Loucy (cell line): Measurements from ENCODE around the gene KICS2.
"Not testable (repeated sequence)": the region's sequence is repeated elsewhere in the genome, so short reads cannot be mapped to it uniquely, and the experiment has no call there.

Source experiments
- H2AFZ ChIP-seq: fragments of 200-600 bp; sonication (generic); 2 replicates; pipeline ENCODE4 v1.6.0; 2016; ENCODE audit warnings: antibody characterized with exemption, mild to moderate bottlenecking, low read length, moderate library complexity
- H3F3A ChIP-seq: fragments of 200-600 bp; 2 replicates; pipeline ENCODE4 v1.6.0; 2016; ENCODE audit warnings: antibody characterized with exemption, low read depth, mild to moderate bottlenecking
- H3K27me3 ChIP-seq: fragments of 200-600 bp; sonication (generic); 2 replicates; pipeline ENCODE4 v1.6.1; 2014; ENCODE audit warnings: low read length, mild to moderate bottlenecking; ENCODE audit not compliant: insufficient read depth, poor library complexity, severe bottlenecking
- H3K36me3 ChIP-seq: fragments of 200-600 bp; sonication (generic); 2 replicates; pipeline ENCODE4 v1.6.1; 2016; ENCODE audit warnings: low read length; ENCODE audit not compliant: insufficient read depth
- H3K4me1 ChIP-seq: fragments of 200-600 bp; sonication (generic); 2 replicates; pipeline ENCODE4 v1.5.1; 2014; ENCODE audit warnings: low read length, mild to moderate bottlenecking; ENCODE audit not compliant: insufficient read depth, poor library complexity, severe bottlenecking
- H3K4me2 ChIP-seq: fragments of 200-600 bp; sonication (generic); 2 replicates; pipeline ENCODE4 v1.6.0; 2014; ENCODE audit warnings: antibody characterized with exemption, low read length, low read depth, mild to moderate bottlenecking; ENCODE audit not compliant: poor library complexity, severe bottlenecking
- H3K4me3 ChIP-seq: fragments of 200-600 bp; sonication (generic); 2 replicates; pipeline ENCODE4 v1.5.1; 2014; ENCODE audit warnings: low read length, mild to moderate bottlenecking, mixed read lengths; ENCODE audit not compliant: poor library complexity, severe bottlenecking
- H3K79me2 ChIP-seq: fragments of 200-600 bp; sonication (generic); 2 replicates; pipeline ENCODE4 v1.6.1; 2014; ENCODE audit warnings: low read length; ENCODE audit not compliant: insufficient read depth
- H3K9ac ChIP-seq: fragments of 200-600 bp; sonication (generic); 2 replicates; pipeline ENCODE4 v1.6.0; 2014; ENCODE audit warnings: mild to moderate bottlenecking, low read depth, low read length, moderate library complexity; ENCODE audit not compliant: poor library complexity, severe bottlenecking
- H3K9me2 ChIP-seq: fragments of 200-600 bp; sonication (generic); replicated peaks from 2 replicates; pipeline ENCODE4 v1.6.1; 2016; ENCODE audit warnings: low read depth, low read length, mixed read lengths
- H3K9me3 ChIP-seq: fragments of 200-600 bp; sonication (generic); 2 replicates; pipeline ENCODE4 v1.6.1; 2014; ENCODE audit warnings: mild to moderate bottlenecking, antibody characterized with exemption, low read length, low read depth; ENCODE audit not compliant: insufficient read depth
- H4K20me1 ChIP-seq: fragments of 200-600 bp; sonication (generic); 2 replicates; pipeline ENCODE4 v1.6.0; 2014; ENCODE audit warnings: antibody characterized with exemption, low read length, mild to moderate bottlenecking; ENCODE audit not compliant: insufficient read depth, poor library complexity, severe bottlenecking
- CTCF ChIP-seq: fragments of 200-600 bp; sonication (generic); conservative IDR thresholded peaks from 2 replicates; pipeline ENCODE4 v1.5.1; 2014; ENCODE audit warnings: mild to moderate bottlenecking, antibody characterized with exemption, low read length
- EZH2phosphoT487 ChIP-seq: fragments of 200-600 bp; IDR thresholded peaks from 2 replicates; pipeline ENCODE4 v1.6.1; 2018; ENCODE audit warnings: antibody characterized with exemption, mild to moderate bottlenecking, moderate library complexity, borderline replicate concordance

The KICS2 gene

DNA sequence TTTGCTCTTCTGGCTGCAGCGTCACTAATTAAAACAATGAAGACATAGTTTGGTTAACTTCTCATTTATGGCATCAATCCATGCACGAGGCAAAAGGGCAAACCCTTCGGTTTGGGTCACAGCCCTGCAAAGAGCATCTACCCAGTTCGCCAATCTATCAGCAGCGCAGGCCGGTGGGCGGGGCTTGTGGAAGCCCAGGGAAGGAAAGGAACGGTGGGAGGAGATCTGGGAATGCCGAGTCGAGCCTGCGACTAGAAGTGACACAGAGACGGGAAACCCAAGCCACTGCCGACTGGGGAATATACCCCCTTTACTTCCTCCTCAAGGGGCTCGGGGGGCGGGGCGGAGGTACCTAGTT is 466 bp downstream of the KICS2 start:
- Histone ChIP-seq H3K36me3 (no peaks in the 10 kb centered on the region), H3K4me1 (peaks cover 32% of the 10 kb centered on the region), H3K9ac (peak overlapping the region; percentile 80), H3K79me2 (peaks cover 20% of the 10 kb centered on the region; the same call in 1 of the 2 replicates), H3K4me2 (peak overlapping the region; percentile 93), H4K20me1 (peaks cover 3% of the 10 kb centered on the region), H3K27me3 (no peaks in the 10 kb centered on the region), H3K9me2 (no peaks in the 10 kb centered on the region), H3K9me3 (no peaks in the 10 kb centered on the region), H3K4me3 (peak overlapping the region; percentile 96), H3F3A (no peaks in the 10 kb centered on the region), H2AFZ (peak overlapping the region; percentile 99)
- TF ChIP-seq EZH2phosphoT487 (no peak), CTCF (no peak)

- Histone ChIP-seq H3K4me3 (peak overlapping the region; percentile 96), H3K79me2 (peaks cover 20% of the 10 kb centered on the region; the same call in 1 of the 2 replicates), H3F3A (no peaks in the 10 kb centered on the region), H2AFZ (no peak overlapping the region), H3K9me3 (no peaks in the 10 kb centered on the region), H3K4me1 (peaks cover 32% of the 10 kb centered on the region), H3K9ac (peak overlapping the region; percentile 41), H3K4me2 (peak overlapping the region; percentile 93), H3K27me3 (no peaks in the 10 kb centered on the region), H3K9me2 (no peaks in the 10 kb centered on the region), H3K36me3 (no peaks in the 10 kb centered on the region), H4K20me1 (peaks cover 3% of the 10 kb centered on the region)
- TF ChIP-seq EZH2phosphoT487 (no peak), CTCF (no peak)
These were observed 2.0 kb downstream of the KICS2 start for GRCh38 chr12:64220046-64220445.

DNA sequence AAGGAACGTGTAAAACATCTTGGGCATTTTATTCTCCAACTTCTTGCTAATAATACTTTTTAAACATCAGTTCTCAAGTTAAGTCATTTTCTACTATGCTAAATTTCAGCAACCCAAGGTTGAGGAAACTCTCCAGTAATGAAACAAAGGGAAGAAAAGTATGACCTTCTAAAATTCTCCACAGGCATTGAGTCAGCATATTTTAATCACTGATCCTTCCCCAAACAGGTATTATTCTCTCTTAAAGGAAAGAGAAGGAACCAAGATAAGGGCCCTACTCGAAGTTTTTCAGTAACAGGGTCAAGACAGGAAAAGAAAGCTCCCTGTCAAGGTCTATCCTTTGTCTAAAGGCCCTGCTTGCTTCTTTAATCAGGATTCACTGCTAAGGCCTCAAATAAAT is 3.0 kb downstream of the KICS2 start:
- Histone ChIP-seq H3K36me3 (no peaks in the 10 kb centered on the region), H3F3A (no peaks in the 10 kb centered on the region), H3K4me1 (peaks cover 32% of the 10 kb centered on the region), H3K9me3 (no peaks in the 10 kb centered on the region), H3K79me2 (peaks cover 20% of the 10 kb centered on the region; the same call in 1 of the 2 replicates), H3K4me2 (peak overlapping the region; percentile 93), H3K4me3 (peak overlapping the region; percentile 96), H2AFZ (0 out of 2 replicates have a peak overlapping the region, but pooled peaks have one; percentile 27), H3K27me3 (no peaks in the 10 kb centered on the region), H3K9ac (peak overlapping the region; percentile 41), H3K9me2 (no peaks in the 10 kb centered on the region), H4K20me1 (peaks cover 3% of the 10 kb centered on the region)
- no peak for TF ChIP-seq EZH2phosphoT487

DNA sequence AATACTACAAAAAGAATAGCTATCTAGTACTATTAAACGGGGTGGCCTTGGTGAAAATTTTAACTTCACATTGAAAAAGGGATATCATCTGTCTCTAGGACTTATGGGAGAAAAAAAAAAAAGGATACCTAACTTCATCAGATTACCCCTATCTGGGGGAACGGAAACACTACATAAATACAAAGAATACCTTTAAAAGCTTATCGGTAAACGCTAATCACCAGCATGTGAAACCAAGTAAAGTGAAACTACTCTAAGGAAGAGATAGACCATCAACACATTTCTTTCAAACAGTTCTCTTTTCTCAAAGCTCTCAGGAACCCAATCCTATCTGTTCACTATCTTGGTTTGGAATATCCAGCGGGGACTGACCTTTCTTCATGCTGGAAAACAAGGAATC is 3.5 kb downstream of the KICS2 start:
- TF ChIP-seq CTCF = no peak
- Histone ChIP-seq H3K4me2 (peak overlapping the region; percentile 93), H3K9ac (peak overlapping the region; percentile 41)

DNA sequence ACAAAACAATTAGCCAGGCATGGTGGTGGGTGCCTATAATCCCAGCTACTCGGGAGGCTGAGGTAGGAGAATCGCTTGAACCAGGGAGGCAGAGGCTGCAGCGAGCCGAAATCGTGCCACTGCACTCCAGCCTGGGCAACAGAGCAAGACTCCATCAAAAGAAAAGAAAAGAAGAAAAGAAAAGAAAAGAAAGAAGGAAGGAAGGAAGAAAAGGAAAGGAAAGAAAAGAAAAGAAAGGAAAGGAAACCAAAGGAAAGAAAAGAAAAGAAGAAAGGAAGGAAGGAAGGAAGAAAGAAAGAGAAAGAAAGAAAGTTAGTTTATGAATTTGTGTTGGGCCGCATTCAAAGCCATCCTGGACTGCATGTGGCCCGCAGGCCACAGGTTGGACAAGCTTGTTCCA is 4.5 kb downstream of the KICS2 start:
- not testable (repeated sequence) for H3K9me3 ChIP-seq, H2AFZ ChIP-seq, H3K9ac ChIP-seq, H3K36me3 ChIP-seq, H3K4me3 ChIP-seq, H3K9me2 ChIP-seq, H3F3A ChIP-seq, H4K20me1 ChIP-seq, H3K27me3 ChIP-seq
- peak overlapping the region; percentile 93 for H3K4me2 ChIP-seq
- H3K79me2 ChIP-seq = peaks cover 20% of the 10 kb centered on the region; the same call in 1 of the 2 replicates
- H3K4me1 ChIP-seq = peaks cover 32% of the 10 kb centered on the region

More for the DNA sequence above, 3.5 kb downstream of the KICS2 start:
- H3K27me3 ChIP-seq = no peaks in the 10 kb centered on the region
- H3K4me1 ChIP-seq = peaks cover 32% of the 10 kb centered on the region
- H3K36me3 ChIP-seq = no peaks in the 10 kb centered on the region
- H3K9me2 ChIP-seq = no peaks in the 10 kb centered on the region
- H3K4me3 ChIP-seq = peak overlapping the region; percentile 96
- peaks cover 20% of the 10 kb centered on the region; the same call in 1 of the 2 replicates for H3K79me2 ChIP-seq
- H3K9me3 ChIP-seq = no peaks in the 10 kb centered on the region
- H4K20me1 ChIP-seq = peaks cover 3% of the 10 kb centered on the region
- peak overlapping the region; percentile 27; the same call in 1 of the 2 replicates for H2AFZ ChIP-seq
- no peaks in the 10 kb centered on the region for H3F3A ChIP-seq
